Loucy (cell line): Measurements from ENCODE around the gene MXRA5.
"Not testable (repeated sequence)": the region's sequence is repeated elsewhere in the genome, so short reads cannot be mapped to it uniquely, and the experiment has no call there.

Experiments used
- H2AFZ ChIP-seq: fragments of 200-600 bp; sonication (generic); 2 replicates; pipeline ENCODE4 v1.6.0; 2016; ENCODE audit warnings: antibody characterized with exemption, mild to moderate bottlenecking, low read length, moderate library complexity
- H3F3A ChIP-seq: fragments of 200-600 bp; 2 replicates; pipeline ENCODE4 v1.6.0; 2016; ENCODE audit warnings: antibody characterized with exemption, low read depth, mild to moderate bottlenecking
- H3K27me3 ChIP-seq: fragments of 200-600 bp; sonication (generic); 2 replicates; pipeline ENCODE4 v1.6.1; 2014; ENCODE audit warnings: low read length, mild to moderate bottlenecking; ENCODE audit not compliant: insufficient read depth, poor library complexity, severe bottlenecking
- H3K36me3 ChIP-seq: fragments of 200-600 bp; sonication (generic); 2 replicates; pipeline ENCODE4 v1.6.1; 2016; ENCODE audit warnings: low read length; ENCODE audit not compliant: insufficient read depth
- H3K4me1 ChIP-seq: fragments of 200-600 bp; sonication (generic); 2 replicates; pipeline ENCODE4 v1.5.1; 2014; ENCODE audit warnings: low read length, mild to moderate bottlenecking; ENCODE audit not compliant: insufficient read depth, poor library complexity, severe bottlenecking
- H3K4me2 ChIP-seq: fragments of 200-600 bp; sonication (generic); 2 replicates; pipeline ENCODE4 v1.6.0; 2014; ENCODE audit warnings: antibody characterized with exemption, low read length, low read depth, mild to moderate bottlenecking; ENCODE audit not compliant: poor library complexity, severe bottlenecking
- H3K4me3 ChIP-seq: fragments of 200-600 bp; sonication (generic); 2 replicates; pipeline ENCODE4 v1.5.1; 2014; ENCODE audit warnings: low read length, mild to moderate bottlenecking, mixed read lengths; ENCODE audit not compliant: poor library complexity, severe bottlenecking
- H3K79me2 ChIP-seq: fragments of 200-600 bp; sonication (generic); 2 replicates; pipeline ENCODE4 v1.6.1; 2014; ENCODE audit warnings: low read length; ENCODE audit not compliant: insufficient read depth
- H3K9ac ChIP-seq: fragments of 200-600 bp; sonication (generic); 2 replicates; pipeline ENCODE4 v1.6.0; 2014; ENCODE audit warnings: mild to moderate bottlenecking, low read depth, low read length, moderate library complexity; ENCODE audit not compliant: poor library complexity, severe bottlenecking
- H3K9me2 ChIP-seq: fragments of 200-600 bp; sonication (generic); replicated peaks from 2 replicates; pipeline ENCODE4 v1.6.1; 2016; ENCODE audit warnings: low read depth, low read length, mixed read lengths
- H3K9me3 ChIP-seq: fragments of 200-600 bp; sonication (generic); 2 replicates; pipeline ENCODE4 v1.6.1; 2014; ENCODE audit warnings: mild to moderate bottlenecking, antibody characterized with exemption, low read length, low read depth; ENCODE audit not compliant: insufficient read depth
- H4K20me1 ChIP-seq: fragments of 200-600 bp; sonication (generic); 2 replicates; pipeline ENCODE4 v1.6.0; 2014; ENCODE audit warnings: antibody characterized with exemption, low read length, mild to moderate bottlenecking; ENCODE audit not compliant: insufficient read depth, poor library complexity, severe bottlenecking
- EZH2phosphoT487 ChIP-seq: fragments of 200-600 bp; IDR thresholded peaks from 2 replicates; pipeline ENCODE4 v1.6.1; 2018; ENCODE audit warnings: antibody characterized with exemption, mild to moderate bottlenecking, moderate library complexity, borderline replicate concordance
- TF ChIP-seq, protein P1 (sequence below): fragments of 200-600 bp; sonication (generic); conservative IDR thresholded peaks from 2 replicates; pipeline ENCODE4 v1.5.1; 2014; ENCODE audit warnings: mild to moderate bottlenecking, antibody characterized with exemption, low read length

MXRA5 gene

GRCh38 chrX:3351276-3351675 lies 4.8 kb upstream of the MXRA5 start:
- Histone ChIP-seq H3K4me1 (no peaks in the 10 kb centered on the region), H3K9me2 (no peaks in the 10 kb centered on the region), H3F3A (no peaks in the 10 kb centered on the region), H3K4me3 (no peak overlapping the region), H4K20me1 (no peaks in the 10 kb centered on the region), H3K9ac (no peak overlapping the region), H3K79me2 (no peaks in the 10 kb centered on the region), H3K4me2 (no peak overlapping the region), H3K27me3 (no peaks in the 10 kb centered on the region), H2AFZ (no peak overlapping the region), H3K36me3 (no peaks in the 10 kb centered on the region), H3K9me3 (no peaks in the 10 kb centered on the region)
- TF ChIP-seq EZH2phosphoT487: no peak
- TF ChIP-seq, protein P1, sequence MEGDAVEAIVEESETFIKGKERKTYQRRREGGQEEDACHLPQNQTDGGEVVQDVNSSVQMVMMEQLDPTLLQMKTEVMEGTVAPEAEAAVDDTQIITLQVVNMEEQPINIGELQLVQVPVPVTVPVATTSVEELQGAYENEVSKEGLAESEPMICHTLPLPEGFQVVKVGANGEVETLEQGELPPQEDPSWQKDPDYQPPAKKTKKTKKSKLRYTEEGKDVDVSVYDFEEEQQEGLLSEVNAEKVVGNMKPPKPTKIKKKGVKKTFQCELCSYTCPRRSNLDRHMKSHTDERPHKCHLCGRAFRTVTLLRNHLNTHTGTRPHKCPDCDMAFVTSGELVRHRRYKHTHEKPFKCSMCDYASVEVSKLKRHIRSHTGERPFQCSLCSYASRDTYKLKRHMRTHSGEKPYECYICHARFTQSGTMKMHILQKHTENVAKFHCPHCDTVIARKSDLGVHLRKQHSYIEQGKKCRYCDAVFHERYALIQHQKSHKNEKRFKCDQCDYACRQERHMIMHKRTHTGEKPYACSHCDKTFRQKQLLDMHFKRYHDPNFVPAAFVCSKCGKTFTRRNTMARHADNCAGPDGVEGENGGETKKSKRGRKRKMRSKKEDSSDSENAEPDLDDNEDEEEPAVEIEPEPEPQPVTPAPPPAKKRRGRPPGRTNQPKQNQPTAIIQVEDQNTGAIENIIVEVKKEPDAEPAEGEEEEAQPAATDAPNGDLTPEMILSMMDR: no peak

DNA sequence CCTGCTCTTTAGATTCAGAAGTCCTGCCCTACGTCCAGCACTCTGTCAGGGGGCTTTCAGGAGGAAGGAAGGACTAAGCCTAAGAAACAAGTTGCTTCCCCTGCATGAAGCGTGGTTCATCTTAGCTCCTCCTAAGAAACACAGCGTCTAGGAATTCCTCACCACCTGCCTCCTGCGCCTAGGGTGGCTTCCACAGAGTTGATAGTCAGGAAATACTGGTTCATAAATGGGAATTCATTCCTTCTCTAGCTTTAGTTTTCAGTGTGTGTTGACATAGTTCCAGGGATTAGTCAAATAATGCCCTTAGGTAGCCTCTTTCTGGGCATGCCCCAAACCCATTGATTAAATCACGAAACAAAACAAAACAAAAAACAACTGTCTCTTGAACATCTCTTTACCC lies 1.7 kb upstream of the MXRA5 start:
- no peaks in the 10 kb centered on the region for H3K79me2 ChIP-seq
- H3K4me3 ChIP-seq: no peak overlapping the region
- H4K20me1 ChIP-seq: no peaks in the 10 kb centered on the region
- H3K9me3 ChIP-seq: no peaks in the 10 kb centered on the region
- H3K4me1 ChIP-seq: no peaks in the 10 kb centered on the region
- H3K9ac ChIP-seq: no peak overlapping the region
- no peak for TF ChIP-seq EZH2phosphoT487
- TF ChIP-seq, protein P1: no peak
- no peaks in the 10 kb centered on the region for H3K36me3 ChIP-seq
- no peak overlapping the region for H3K4me2 ChIP-seq
- H2AFZ ChIP-seq: no peak overlapping the region
- H3K27me3 ChIP-seq: no peaks in the 10 kb centered on the region
- H3F3A ChIP-seq: no peaks in the 10 kb centered on the region
- no peaks in the 10 kb centered on the region for H3K9me2 ChIP-seq

DNA sequence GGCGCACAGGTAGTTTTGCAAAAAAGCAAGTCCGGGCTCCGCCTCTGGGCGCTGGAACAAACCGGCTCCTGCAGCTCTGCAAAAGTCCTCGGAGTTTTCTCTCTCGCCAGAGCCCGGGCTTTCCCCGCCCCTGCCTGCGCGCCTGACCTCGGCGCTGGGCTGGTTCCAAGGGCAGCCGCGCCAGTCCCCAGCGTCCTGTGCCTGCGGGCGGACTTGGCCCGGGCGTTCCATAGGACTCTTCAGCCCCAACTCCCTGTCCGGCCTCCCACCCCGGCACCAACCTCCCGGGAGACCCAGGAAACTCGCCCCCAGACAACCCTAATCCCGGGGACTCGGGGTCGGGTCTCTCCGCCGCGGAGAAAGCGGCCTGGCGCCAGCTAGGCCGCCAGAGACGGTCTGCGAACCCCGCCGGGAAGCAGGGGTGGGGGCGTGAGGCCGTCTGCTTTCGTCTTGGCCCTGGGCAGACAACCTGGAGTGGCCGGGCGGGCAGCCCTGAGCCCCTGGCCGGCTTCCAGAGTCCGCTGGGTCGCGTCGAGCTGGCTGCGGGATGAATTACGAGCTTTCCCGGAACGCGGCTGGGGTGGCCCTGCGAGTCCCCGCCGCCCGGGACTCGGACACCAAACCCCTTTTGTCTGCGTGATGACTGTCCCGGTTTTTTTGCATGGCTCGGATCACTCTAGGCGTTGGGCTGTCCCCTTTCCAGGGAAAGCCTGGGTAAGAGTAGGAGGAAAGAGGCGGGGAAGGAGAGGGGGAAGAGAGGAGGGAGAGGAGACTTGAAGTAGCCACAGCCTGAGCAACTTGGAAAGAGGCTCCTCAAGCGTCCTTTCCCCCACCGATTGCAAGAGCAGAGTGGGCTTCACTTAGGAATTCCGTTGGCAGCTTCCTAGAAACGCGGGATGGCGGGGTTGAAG lies 916 bp downstream of the MXRA5 start:
- Histone ChIP-seq H3K9me3 (no peaks in the 10 kb centered on the region), H3K9ac (no peak overlapping the region), H3K9me2 (no peaks in the 10 kb centered on the region), H3F3A (no peaks in the 10 kb centered on the region), H3K36me3 (no peaks in the 10 kb centered on the region), H3K4me3 (no peak overlapping the region), H4K20me1 (no peaks in the 10 kb centered on the region), H3K4me2 (no peak overlapping the region), H3K4me1 (no peaks in the 10 kb centered on the region), H3K79me2 (no peaks in the 10 kb centered on the region), H2AFZ (no peak overlapping the region), H3K27me3 (no peaks in the 10 kb centered on the region)
- TF ChIP-seq, protein P1: no peak
- TF ChIP-seq EZH2phosphoT487: no peak

GRCh38 chrX:3343569-3343968 lies 2.9 kb downstream of the MXRA5 start:
- not testable (repeated sequence) for H3K4me2 ChIP-seq, H3K79me2 ChIP-seq, H3K9me3 ChIP-seq, H3F3A ChIP-seq, H3K4me3 ChIP-seq, H3K27me3 ChIP-seq, H4K20me1 ChIP-seq, H3K9me2 ChIP-seq, H2AFZ ChIP-seq, H3K4me1 ChIP-seq, H3K36me3 ChIP-seq, H3K9ac ChIP-seq
